Measurements from ENCODE around the gene KCNJ15. TPM values are rescaled to one million over a fixed set of nuclear protein-coding genes. Genes with fewer than 3 reads are reported as not detected.

The KCNJ15 gene
- total RNA-seq, 1 donor from 2014 or later = 2.1 TPM

- peak; percentile 58 for DNase-seq (ENCODE audit: low read depth)
- TF ChIP-seq, protein P1, sequence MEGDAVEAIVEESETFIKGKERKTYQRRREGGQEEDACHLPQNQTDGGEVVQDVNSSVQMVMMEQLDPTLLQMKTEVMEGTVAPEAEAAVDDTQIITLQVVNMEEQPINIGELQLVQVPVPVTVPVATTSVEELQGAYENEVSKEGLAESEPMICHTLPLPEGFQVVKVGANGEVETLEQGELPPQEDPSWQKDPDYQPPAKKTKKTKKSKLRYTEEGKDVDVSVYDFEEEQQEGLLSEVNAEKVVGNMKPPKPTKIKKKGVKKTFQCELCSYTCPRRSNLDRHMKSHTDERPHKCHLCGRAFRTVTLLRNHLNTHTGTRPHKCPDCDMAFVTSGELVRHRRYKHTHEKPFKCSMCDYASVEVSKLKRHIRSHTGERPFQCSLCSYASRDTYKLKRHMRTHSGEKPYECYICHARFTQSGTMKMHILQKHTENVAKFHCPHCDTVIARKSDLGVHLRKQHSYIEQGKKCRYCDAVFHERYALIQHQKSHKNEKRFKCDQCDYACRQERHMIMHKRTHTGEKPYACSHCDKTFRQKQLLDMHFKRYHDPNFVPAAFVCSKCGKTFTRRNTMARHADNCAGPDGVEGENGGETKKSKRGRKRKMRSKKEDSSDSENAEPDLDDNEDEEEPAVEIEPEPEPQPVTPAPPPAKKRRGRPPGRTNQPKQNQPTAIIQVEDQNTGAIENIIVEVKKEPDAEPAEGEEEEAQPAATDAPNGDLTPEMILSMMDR (IDR thresholded peaks at IDR 0.05; ENCODE audit: insufficient read depth, low read length, severe bottlenecking) = no peak
- peak; percentile 91 for FAIRE-seq
These were observed 89.5 kb downstream of the KCNJ15 start for GRCh38 chr21:38346286-38346685.

GRCh38 chr21:38349111-38349746 is 92.4 kb downstream of the KCNJ15 start:
- Histone ChIP-seq H3K4me3 (ENCODE audit: low read depth, low read length) (no peak overlapping the region), H3K36me3 (ENCODE audit: control insufficient read depth, insufficient read depth, low read length) (no peaks in the 10 kb centered on the region), H3K27me3 (ENCODE audit: control insufficient read depth, insufficient read depth, low read length) (no peaks in the 10 kb centered on the region)
- TF ChIP-seq, protein P1 (IDR thresholded peaks at IDR 0.05; ENCODE audit: insufficient read depth, low read length, severe bottlenecking) = no peak
- DNase-seq (ENCODE audit: low read depth) = peak; percentile 20
- FAIRE-seq = no peak

More at GRCh38 chr21:38346286-38346685, 89.5 kb downstream of the KCNJ15 start:
- no peaks in the 10 kb centered on the region for H3K36me3 ChIP-seq (ENCODE audit: control insufficient read depth, insufficient read depth, low read length)
- no peaks in the 10 kb centered on the region for H3K27me3 ChIP-seq (ENCODE audit: control insufficient read depth, insufficient read depth, low read length)
- no peak overlapping the region for H3K4me3 ChIP-seq (ENCODE audit: low read depth, low read length)

GRCh38 chr21:38349977-38350376 is 93.2 kb downstream of the KCNJ15 start:
- DNase-seq (ENCODE audit: low read depth) (no peak), FAIRE-seq (no peak)
- TF ChIP-seq, protein P1 (IDR thresholded peaks at IDR 0.05; ENCODE audit: insufficient read depth, low read length, severe bottlenecking) = no peak
- no peaks in the 10 kb centered on the region for H3K36me3 ChIP-seq (ENCODE audit: control insufficient read depth, insufficient read depth, low read length)
- H3K27me3 ChIP-seq (ENCODE audit: control insufficient read depth, insufficient read depth, low read length) = no peaks in the 10 kb centered on the region
- H3K4me3 ChIP-seq (ENCODE audit: low read depth, low read length) = no peak overlapping the region

DNA sequence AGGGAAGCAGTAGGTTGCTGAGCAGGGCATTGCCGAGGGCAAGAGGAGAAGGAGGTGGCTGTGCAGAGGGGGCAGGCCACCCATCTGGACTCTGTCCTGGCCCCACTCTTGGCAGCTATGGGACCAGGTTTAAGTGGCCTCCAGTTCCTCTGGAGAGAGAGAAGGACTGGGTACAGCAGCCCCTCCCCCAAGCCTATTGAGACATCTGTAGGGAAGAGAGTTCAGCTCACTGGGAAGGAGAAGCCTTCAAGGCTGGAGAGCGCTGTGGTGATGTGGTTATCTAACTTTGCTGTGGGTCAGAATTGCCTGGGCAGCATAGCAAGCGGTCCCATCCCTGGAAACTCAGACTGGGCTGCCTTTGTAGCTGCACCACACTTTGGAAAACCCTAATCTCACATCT is 93.9 kb downstream of the KCNJ15 start:
- Histone ChIP-seq H3K27me3 (ENCODE audit: control insufficient read depth, insufficient read depth, low read length) (no peaks in the 10 kb centered on the region), H3K36me3 (ENCODE audit: control insufficient read depth, insufficient read depth, low read length) (no peaks in the 10 kb centered on the region), H3K4me3 (ENCODE audit: low read depth, low read length) (no peak overlapping the region)
- FAIRE-seq = no peak
- TF ChIP-seq, protein P1 (IDR thresholded peaks at IDR 0.05; ENCODE audit: insufficient read depth, low read length, severe bottlenecking) = no peak
- no peak for DNase-seq (ENCODE audit: low read depth)

DNA sequence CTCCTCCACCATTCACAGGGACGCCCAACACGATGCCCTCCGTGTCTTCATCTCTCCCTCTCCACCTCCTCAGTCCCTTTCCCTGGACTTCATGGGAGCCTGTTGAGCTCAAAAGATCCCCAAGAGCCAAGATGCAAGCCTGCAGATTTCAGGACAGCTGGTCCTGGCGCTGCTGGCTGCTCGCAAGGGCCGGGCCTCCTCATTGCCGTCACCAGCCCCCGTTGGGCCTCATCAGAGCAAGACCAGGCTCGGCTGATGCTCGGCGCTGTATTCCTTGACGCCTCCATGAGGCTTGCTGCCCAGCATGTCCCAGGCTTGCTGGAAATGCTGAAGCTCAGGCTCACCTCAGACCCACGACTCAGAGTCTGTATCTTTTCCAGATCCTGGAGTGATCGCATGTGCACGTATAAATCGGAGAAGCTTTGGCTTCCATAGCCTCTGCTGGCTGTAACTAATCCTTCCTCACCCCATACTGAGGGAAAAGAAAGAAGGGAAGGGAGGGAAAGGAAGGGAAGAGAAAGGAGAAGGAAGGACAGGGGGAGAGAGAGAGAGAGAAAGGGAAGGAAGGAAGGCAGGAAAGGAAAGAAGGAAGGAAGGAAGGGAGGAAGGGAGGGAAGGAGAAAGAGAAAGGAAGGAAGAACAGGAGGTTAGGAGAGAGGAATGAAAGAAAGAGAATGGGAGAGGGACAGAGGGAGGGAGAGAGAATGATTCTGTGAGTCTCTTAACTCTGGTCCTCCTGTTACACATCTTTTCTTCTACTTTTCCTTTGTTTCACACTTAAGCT is 94.6 kb downstream of the KCNJ15 start:
- FAIRE-seq (no peak), DNase-seq (ENCODE audit: low read depth) (no peak)
- no peaks in the 10 kb centered on the region for H3K27me3 ChIP-seq (ENCODE audit: control insufficient read depth, insufficient read depth, low read length)
- TF ChIP-seq, protein P1 (IDR thresholded peaks at IDR 0.05; ENCODE audit: insufficient read depth, low read length, severe bottlenecking) = no peak
- no peak overlapping the region for H3K4me3 ChIP-seq (ENCODE audit: low read depth, low read length)
- no peaks in the 10 kb centered on the region for H3K36me3 ChIP-seq (ENCODE audit: control insufficient read depth, insufficient read depth, low read length)

Measured in bronchial epithelial cell (primary cell).